H1 (cell line): Measurements from ENCODE around the gene ANKRD11. TPM values are rescaled to one million over a fixed set of nuclear protein-coding genes. Genes with fewer than 3 reads are reported as not detected.
A peak's percentile ranks its signal among the peaks of the same experiment; 100 is the strongest.

ENCODE experiments used
- CTCF ChIA-PET: fragments of 300-600 bp; sonication (Branson Sonifier 250); formaldehyde crosslinking; loops from one replicate; lab custom pipeline; 2021; ENCODE audit not compliant: partially characterized antibody; lab: Charles Lee
- POLR2A ChIA-PET: fragments of 300-600 bp; sonication (Branson Sonifier 250); formaldehyde crosslinking; loops from one replicate; lab custom pipeline; 2021; ENCODE audit warnings: inconsistent platforms; ENCODE audit not compliant: partially characterized antibody; lab: Charles Lee
- DNase-seq, 2 experiments: peaks; one replicate each; pipeline versions ENCODE4 v3.0.0 to v3.0.0-alpha.2; 2010 to 2022; ENCODE audit warnings: low spot score in 2 of 2, low read depth in 1 of 2, mixed read lengths in 1 of 2
- FAIRE-seq: peaks from 2 replicates; lab custom pipeline; 2011; peaks lifted over from hg19 to GRCh38; lab: Jason Lieb, UNC
- H2AFZ ChIP-seq: 2 replicates; pipeline ENCODE4 v1.8.1; 2012; ENCODE audit warnings: low read length, inconsistent platforms
- H2AK5ac ChIP-seq: 2 replicates; pipeline ENCODE4 v1.6.1; 2013; ENCODE audit warnings: low read depth, low read length
- H2BK120ac ChIP-seq: replicated peaks from 2 replicates; pipeline ENCODE3; 2013; ENCODE audit warnings: low read depth, low read length, inconsistent platforms
- H2BK12ac ChIP-seq: 2 replicates; pipeline ENCODE4 v1.6.1; 2013; ENCODE audit warnings: low read depth, low read length
- H2BK15ac ChIP-seq: 2 replicates; pipeline ENCODE4 v1.6.1; 2013; ENCODE audit warnings: low read length
- H2BK20ac ChIP-seq: 2 replicates; pipeline ENCODE4 v1.6.1; 2013; ENCODE audit warnings: low read length
- H2BK5ac ChIP-seq: 2 replicates; pipeline ENCODE4 v1.6.1; 2013; ENCODE audit warnings: low read depth, low read length
- H3K14ac ChIP-seq: 2 replicates; pipeline ENCODE4 v1.6.1; 2013; ENCODE audit warnings: inconsistent platforms; ENCODE audit not compliant: insufficient read length
- H3K18ac ChIP-seq: 2 replicates; pipeline ENCODE4 v1.6.1; 2013; ENCODE audit warnings: low read length; ENCODE audit errors: extremely low read depth
- H3K23ac ChIP-seq: 2 replicates; pipeline ENCODE4 v1.6.1; 2013; ENCODE audit warnings: inconsistent platforms; ENCODE audit not compliant: insufficient read length
- H3K23me2 ChIP-seq: 2 replicates; pipeline ENCODE4 v1.6.1; 2013; ENCODE audit warnings: low read depth, low read length
- H3K27ac ChIP-seq: 2 replicates; pipeline ENCODE4 v1.6.1; 2011; ENCODE audit warnings: low read depth, low read length, inconsistent platforms
- H3K27me3 ChIP-seq, 4 experiments: replicated peaks in 1 of 4; 1 replicate in 1 of 4; 2 replicates in 3 of 4; pipeline versions ENCODE4 v1.6.1 to v1.8.1; 2011 to 2013; ENCODE audit warnings: low read length in 3 of 4, mild to moderate bottlenecking in 3 of 4, inconsistent platforms in 2 of 4, mixed read lengths in 2 of 4, moderate library complexity in 1 of 4; ENCODE audit not compliant: control insufficient read depth in 3 of 4, insufficient read depth in 3 of 4; ENCODE audit errors: extremely low read depth in 1 of 4
- H3K36me3 ChIP-seq, 4 experiments: 2 replicates each; pipeline versions ENCODE4 v1.6.1 to v1.8.1; 2011 to 2013; ENCODE audit warnings: mild to moderate bottlenecking in 4 of 4, low read length in 3 of 4, moderate library complexity in 2 of 4, control low read depth in 1 of 4, inconsistent platforms in 1 of 4; ENCODE audit not compliant: insufficient read depth in 4 of 4, control insufficient read depth in 2 of 4
- H3K4ac ChIP-seq: replicated peaks from 2 replicates; pipeline ENCODE3; 2013; ENCODE audit warnings: low read length, low read depth, mixed read lengths, inconsistent platforms; ENCODE audit not compliant: insufficient read length
- H3K4me1 ChIP-seq, 4 experiments: replicated peaks in 1 of 4; 1 replicate in 1 of 4; 2 replicates in 3 of 4; pipeline versions ENCODE4 v1.6.1 to v1.8.1; 2011 to 2013; ENCODE audit warnings: low read length in 3 of 4, inconsistent platforms in 2 of 4, mixed read lengths in 1 of 4; ENCODE audit not compliant: insufficient read depth in 4 of 4, control insufficient read depth in 3 of 4
- H3K4me2 ChIP-seq, 2 experiments: 2 replicates each; pipeline versions ENCODE4 v1.6.1 to v1.8.1; 2011 to 2013; ENCODE audit warnings: low read depth in 2 of 2, low read length in 2 of 2, control low read depth in 1 of 2, inconsistent platforms in 1 of 2, mild to moderate bottlenecking in 1 of 2; ENCODE audit not compliant: insufficient read depth in 1 of 2
- H3K4me3 ChIP-seq, 4 experiments: fragments of 200-600, 300-600 bp in 1 of 4; sonication (generic), shearing (Covaris generic), sonication (Bioruptor Twin) in 1 of 4; 2 replicates each; pipeline versions ENCODE4 v1.5.1 to v1.8.1; 2011 to 2016; ENCODE audit warnings: low read length in 4 of 4, low read depth in 3 of 4, control low read depth in 2 of 4, inconsistent platforms in 2 of 4, mild to moderate bottlenecking in 2 of 4, mixed read lengths in 1 of 4, moderate library complexity in 1 of 4; ENCODE audit not compliant: insufficient read depth in 2 of 4; ENCODE audit errors: extremely low read depth in 1 of 4
- H3K56ac ChIP-seq: replicated peaks from 2 replicates; pipeline ENCODE3; 2013; ENCODE audit warnings: low read depth, mild to moderate bottlenecking, mixed read lengths, low read length, inconsistent platforms; ENCODE audit not compliant: insufficient read length
- H3K79me1 ChIP-seq: 2 replicates; pipeline ENCODE4 v1.6.1; 2013; ENCODE audit warnings: low read depth, low read length, control low read depth
- H3K79me2 ChIP-seq, 2 experiments: 2 replicates each; pipeline versions ENCODE4 v1.6.1 to v1.8.1; 2012 to 2013; ENCODE audit warnings: low read length in 2 of 2, mild to moderate bottlenecking in 2 of 2, inconsistent platforms in 1 of 2; ENCODE audit not compliant: insufficient read depth in 2 of 2, control insufficient read depth in 1 of 2
- H3K9ac ChIP-seq, 4 experiments: replicated peaks in 1 of 4; 1 replicate in 1 of 4; 2 replicates in 3 of 4; pipeline versions ENCODE4 v1.6.1 to v1.8.1; 2011 to 2013; ENCODE audit warnings: low read depth in 3 of 4, low read length in 3 of 4, control low read depth in 2 of 4, mild to moderate bottlenecking in 2 of 4, moderate library complexity in 2 of 4, inconsistent platforms in 1 of 4; ENCODE audit errors: extremely low read depth in 1 of 4
- H3K9me3 ChIP-seq, 2 experiments: 2 replicates each; pipeline versions ENCODE4 v1.6.1 to v1.8.1; 2012 to 2013; ENCODE audit warnings: mild to moderate bottlenecking in 2 of 2, moderate library complexity in 2 of 2, control low read depth in 1 of 2, inconsistent platforms in 1 of 2, low read depth in 1 of 2, low read length in 1 of 2, mixed read lengths in 1 of 2; ENCODE audit not compliant: insufficient read depth in 2 of 2
- H4K20me1 ChIP-seq, 2 experiments: replicated peaks in 1 of 2; 2 replicates each; pipeline versions ENCODE3 to v1.8.1; 2011 to 2013; ENCODE audit warnings: inconsistent platforms in 2 of 2, low read length in 2 of 2, mild to moderate bottlenecking in 1 of 2; ENCODE audit not compliant: insufficient read depth in 2 of 2, control insufficient read depth in 1 of 2
- H4K5ac ChIP-seq: 2 replicates; pipeline ENCODE4 v1.6.1; 2013; ENCODE audit warnings: low read length, low read depth, mixed read lengths, inconsistent platforms; ENCODE audit not compliant: insufficient read length
- H4K8ac ChIP-seq: 2 replicates; pipeline ENCODE4 v1.8.0; 2013; ENCODE audit warnings: mild to moderate bottlenecking, moderate library complexity, low read length, inconsistent platforms; ENCODE audit not compliant: insufficient read depth; ENCODE audit errors: extremely low read depth
- H4K91ac ChIP-seq: replicated peaks from 2 replicates; pipeline ENCODE3; 2013; ENCODE audit warnings: low read length, mixed read lengths, inconsistent platforms; ENCODE audit not compliant: insufficient read length
- ATF2 ChIP-seq: IDR thresholded peaks from 2 replicates; pipeline ENCODE4 v1.6.1; 2012; ENCODE audit warnings: low read length, inconsistent platforms
- BCL11A ChIP-seq, 2 experiments: IDR thresholded peaks; one replicate each; pipeline ENCODE4 v1.6.1; 2011; ENCODE audit warnings: low read depth in 2 of 2, low read length in 2 of 2, mild to moderate bottlenecking in 2 of 2
- BRCA1 ChIP-seq: IDR thresholded peaks from 2 replicates; pipeline ENCODE4 v1.6.1; 2012; ENCODE audit warnings: low read depth, low read length, improper control_type of control experiment
- CTBP2 ChIP-seq: IDR thresholded peaks from 2 replicates; pipeline ENCODE4 v1.7.0; 2011; ENCODE audit warnings: borderline replicate concordance, mild to moderate bottlenecking, moderate library complexity, mixed read lengths, low read length; ENCODE audit not compliant: insufficient read depth, insufficient read length
- GABPA ChIP-seq: IDR thresholded peaks from 2 replicates; pipeline ENCODE4 v1.6.1; 2011; ENCODE audit warnings: mild to moderate bottlenecking, low read length, moderate library complexity, borderline replicate concordance; ENCODE audit not compliant: insufficient read depth
- KDM1A ChIP-seq: fragments of 200-600, 300-600 bp; sonication (generic); IDR thresholded peaks from 2 replicates; pipeline ENCODE4 v1.7.1; 2016; ENCODE audit warnings: mild to moderate bottlenecking, low read length, borderline replicate concordance
- MAFK ChIP-seq: IDR thresholded peaks from 2 replicates; pipeline ENCODE4 v1.6.1; 2012; ENCODE audit warnings: low read depth, mild to moderate bottlenecking, improper control_type of control experiment, low read length
- PHF8 ChIP-seq: fragments of 200-600 bp; sonication (generic); conservative IDR thresholded peaks from 2 replicates; pipeline ENCODE4 v1.7.1; 2012; ENCODE audit warnings: low read depth, mild to moderate bottlenecking, inconsistent platforms, low read length, moderate library complexity
- SIX5 ChIP-seq: IDR thresholded peaks from 2 replicates; pipeline ENCODE4 v1.6.1; 2011; ENCODE audit warnings: mild to moderate bottlenecking, low read depth, low read length
- TAF7 ChIP-seq: optimal IDR thresholded peaks from 2 replicates; pipeline ENCODE3; 2011; ENCODE audit warnings: low read depth, mild to moderate bottlenecking, inconsistent platforms, low read length, moderate library complexity, borderline replicate concordance
- WGBS, 2 experiments: shearing (Covaris generic) in 1 of 2; methylation state at CpG; one replicate each; pipeline versions ENCODE4 v1.1.6 to v1.1.7; 2013 to 2015; ENCODE audit warnings: low lambda C conversion rate in 2 of 2, mixed read lengths in 2 of 2, inconsistent platforms in 1 of 2, low coverage in 1 of 2, missing lambda C conversion rate in 1 of 2; ENCODE audit not compliant: insufficient replicate concordance in 2 of 2, insufficient coverage in 1 of 2, insufficient read length in 1 of 2; ENCODE audit errors: extremely low coverage in 1 of 2, missing lambda C conversion rate in 1 of 2; 5-methylcytosine and 5-hydroxymethylcytosine counted together
- polyA plus RNA-seq, 7 experiments: library from polyadenylated mRNA; depleted of rRNA in 3 of 7; stranded (reverse) in 5 of 7; unstranded in 2 of 7; fragments of >200 nt in 5 of 7; fragments of 200-250 nt in 2 of 7; gene quantifications; 1 replicate in 5 of 7; 2 replicates in 1 of 7; 4 replicates in 1 of 7; pipeline versions ENCODE4 v1.2.1 to v1.2.3, GENCODE V29; 2011 to 2013; ENCODE audit warnings: missing spikeins in 2 of 7, mixed read lengths in 2 of 7
- total RNA-seq: library from RNA; stranded (reverse); fragmentation: NEBNext Ultra II Directional; extraction: Animal tissue kit (Norgen Biotek cat#: 25700); gene quantifications from 2 replicates; pipeline ENCODE4 v1.2.1, GENCODE V29; 2021

ANKRD11 gene
- total and polyA plus RNA-seq, 2 of the 8 experiments (the other 6 are each of a cell fraction or from before 2014, with no cell fraction given) = 46.5 to 142 TPM

GRCh38 chr16:89491238-89491869 lies 993 bp upstream of the ANKRD11 start:
- Histone ChIP-seq H4K8ac (no peak overlapping the region), H3K4me3 (peak overlapping the region; percentile 74 to 91 (median 81)), H3K27me3 (no peaks in the 10 kb centered on the region), H3K4ac (no peak overlapping the region), H3K23ac (no peak overlapping the region), H3K36me3 (no peaks in the 10 kb centered on the region), H3K56ac (no peak overlapping the region), H3K23me2 (peaks cover 10% of the 10 kb centered on the region), H4K91ac (no peak overlapping the region), H3K9ac (peak overlapping the region; percentile 26 to 79 (median 64); a peak in 6 of 7 replicates), H2BK120ac (no peak overlapping the region), H2BK20ac (no peak overlapping the region), H4K20me1 (peaks cover 13 to 16% of the 10 kb centered on the region in 2 experiments), H2BK12ac (no peak overlapping the region), H3K14ac (no peak overlapping the region), H2BK5ac (no peak overlapping the region), H3K4me2 (peak overlapping the region; percentile 82 to 89), H3K79me2 (peaks cover 28 to 43% of the 10 kb centered on the region in 2 experiments), H4K5ac (no peak overlapping the region), H3K27ac (peak overlapping the region; percentile 56; the same call in 1 of the 2 replicates), H2BK15ac (no peak overlapping the region), H3K79me1 (peaks cover 2% of the 10 kb centered on the region), H3K18ac (no peak overlapping the region), H3K4me1 (peaks cover 4 to 16% (median 8%) of the 10 kb centered on the region in 4 experiments), H2AK5ac (no peak overlapping the region), H3K9me3 (no peaks in the 10 kb centered on the region), H2AFZ (no peak overlapping the region)
- CTCF ChIA-PET = interaction anchor here (0.7 to 1.4 kb wide), 6 partner anchors 15 to 197 kb away, joined by 3 to 5 read pairs (median 3); no protein-coding TSS in a partner anchor
- FAIRE-seq = no peak
- no peak for DNase-seq
- POLR2A ChIA-PET = interaction anchor here (0.8 to 5.6 kb wide), 10 partner anchors 10 to 251 kb away, joined by 3 to 56 read pairs (median 4); partner anchors contain the start of gene SPG7
- WGBS, 2 experiments = 12% methylated on average over 22 of the region's 22 CpGs; no CpG with 5 or more reads in 1 of the 2 experiments
- TF ChIP-seq PHF8 (0 out of 2 replicates have a peak, but pooled peaks have one; percentile 2), SIX5 (no peak), ATF2 (no peak), TAF7 (no peak), BCL11A (IDR thresholded peaks at IDR 0.05; ENCODE audit: low read depth in 2 of 2, low read length in 2 of 2) (no peak), KDM1A (peak; percentile 13; the same call in 1 of the 2 replicates), CTBP2 (no peak), BRCA1 (no peak), MAFK (no peak), GABPA (no peak)
